Measurements from ENCODE around the gene IDH3A.

The IDH3A gene

GRCh38 chr15:78164010-78164409 is 14.8 kb downstream of the IDH3A start:
- no peaks in the 10 kb centered on the region for H3K27me3 ChIP-seq (ENCODE audit: control insufficient read depth in 1 of 2, insufficient read depth in 2 of 2, low read length in 2 of 2)
- no peak overlapping the region for H3K27ac ChIP-seq (ENCODE audit: low read depth, low read length)
- H3K9me3 ChIP-seq (ENCODE audit: control insufficient read depth in 1 of 2, low read length in 2 of 2) = no peaks in the 10 kb centered on the region
- H3K4me1 ChIP-seq (ENCODE audit: control insufficient read depth in 1 of 2, insufficient read depth in 2 of 2, low read length in 2 of 2) = no peaks in the 10 kb centered on the region
- no peak overlapping the region for H3K4me3 ChIP-seq (ENCODE audit: low read depth in 1 of 2, low read length in 2 of 2)
- peaks cover 40 to 82% of the 10 kb centered on the region in 2 donors for H3K36me3 ChIP-seq (ENCODE audit: control insufficient read depth in 1 of 2, insufficient read depth in 2 of 2, low read length in 2 of 2)
- no peak overlapping the region for H3K9ac ChIP-seq (ENCODE audit: low read depth in 1 of 2, low read length in 2 of 2)

- Histone ChIP-seq H3K27me3 (ENCODE audit: control insufficient read depth in 1 of 2, insufficient read depth in 2 of 2, low read length in 2 of 2) (no peaks in the 10 kb centered on the region), H3K27ac (ENCODE audit: low read depth, low read length) (no peak overlapping the region), H3K9me3 (ENCODE audit: control insufficient read depth in 1 of 2, low read length in 2 of 2) (no peaks in the 10 kb centered on the region), H3K9ac (ENCODE audit: low read depth in 1 of 2, low read length in 2 of 2) (no peak overlapping the region), H3K36me3 (ENCODE audit: control insufficient read depth in 1 of 2, insufficient read depth in 2 of 2, low read length in 2 of 2) (peaks cover 45 to 87% of the 10 kb centered on the region in 2 donors), H3K4me3 (ENCODE audit: low read depth in 1 of 2, low read length in 2 of 2) (no peak overlapping the region), H3K4me1 (ENCODE audit: control insufficient read depth in 1 of 2, insufficient read depth in 2 of 2, low read length in 2 of 2) (peaks cover 0 to 7% of the 10 kb centered on the region in 2 donors)
Measured at GRCh38 chr15:78167227-78167888, 18.2 kb downstream of the IDH3A start.

GRCh38 chr15:78168608-78169007 is 19.4 kb downstream of the IDH3A start:
- Histone ChIP-seq H3K4me1 (ENCODE audit: control insufficient read depth in 1 of 2, insufficient read depth in 2 of 2, low read length in 2 of 2) (peaks cover 0 to 8% of the 10 kb centered on the region in 2 donors), H3K4me3 (ENCODE audit: low read depth in 1 of 2, low read length in 2 of 2) (no peak overlapping the region), H3K36me3 (ENCODE audit: control insufficient read depth in 1 of 2, insufficient read depth in 2 of 2, low read length in 2 of 2) (peaks cover 50 to 81% of the 10 kb centered on the region in 2 donors), H3K9ac (ENCODE audit: low read depth in 1 of 2, low read length in 2 of 2) (no peak overlapping the region), H3K27me3 (ENCODE audit: control insufficient read depth in 1 of 2, insufficient read depth in 2 of 2, low read length in 2 of 2) (no peaks in the 10 kb centered on the region), H3K9me3 (ENCODE audit: control insufficient read depth in 1 of 2, low read length in 2 of 2) (no peaks in the 10 kb centered on the region), H3K27ac (ENCODE audit: low read depth, low read length) (no peak overlapping the region)

- peaks cover 38 to 63% of the 10 kb centered on the region in 2 donors for H3K36me3 ChIP-seq (ENCODE audit: control insufficient read depth in 1 of 2, insufficient read depth in 2 of 2, low read length in 2 of 2)
- H3K4me1 ChIP-seq (ENCODE audit: control insufficient read depth in 1 of 2, insufficient read depth in 2 of 2, low read length in 2 of 2) = peaks cover 5 to 12% of the 10 kb centered on the region in 2 donors
- H3K4me3 ChIP-seq (ENCODE audit: low read depth in 1 of 2, low read length in 2 of 2) = no peak overlapping the region
- no peaks in the 10 kb centered on the region for H3K9me3 ChIP-seq (ENCODE audit: control insufficient read depth in 1 of 2, low read length in 2 of 2)
- H3K9ac ChIP-seq (ENCODE audit: low read depth in 1 of 2, low read length in 2 of 2) = no peak overlapping the region
- no peaks in the 10 kb centered on the region for H3K27me3 ChIP-seq (ENCODE audit: control insufficient read depth in 1 of 2, insufficient read depth in 2 of 2, low read length in 2 of 2)
- no peak overlapping the region for H3K27ac ChIP-seq (ENCODE audit: low read depth, low read length)
Measured at GRCh38 chr15:78170848-78171773, 21.9 kb downstream of the IDH3A start.

GRCh38 chr15:78171864-78172472 is 22.8 kb downstream of the IDH3A start:
- Histone ChIP-seq H3K9ac (ENCODE audit: low read depth in 1 of 2, low read length in 2 of 2) (no peak overlapping the region), H3K27ac (ENCODE audit: low read depth, low read length) (no peak overlapping the region), H3K4me1 (ENCODE audit: control insufficient read depth in 1 of 2, insufficient read depth in 2 of 2, low read length in 2 of 2) (peaks cover 5 to 12% of the 10 kb centered on the region in 2 donors), H3K27me3 (ENCODE audit: control insufficient read depth in 1 of 2, insufficient read depth in 2 of 2, low read length in 2 of 2) (no peaks in the 10 kb centered on the region), H3K36me3 (ENCODE audit: control insufficient read depth in 1 of 2, insufficient read depth in 2 of 2, low read length in 2 of 2) (peaks cover 33 to 58% of the 10 kb centered on the region in 2 donors), H3K4me3 (ENCODE audit: low read depth in 1 of 2, low read length in 2 of 2) (no peak overlapping the region), H3K9me3 (ENCODE audit: control insufficient read depth in 1 of 2, low read length in 2 of 2) (no peaks in the 10 kb centered on the region)

- Histone ChIP-seq H3K36me3 (ENCODE audit: control insufficient read depth in 1 of 2, insufficient read depth in 2 of 2, low read length in 2 of 2) (peaks cover 27 to 40% of the 10 kb centered on the region in 2 donors), H3K4me1 (ENCODE audit: control insufficient read depth in 1 of 2, insufficient read depth in 2 of 2, low read length in 2 of 2) (peaks cover 5 to 12% of the 10 kb centered on the region in 2 donors), H3K27ac (ENCODE audit: low read depth, low read length) (no peak overlapping the region), H3K9me3 (ENCODE audit: control insufficient read depth in 1 of 2, low read length in 2 of 2) (no peaks in the 10 kb centered on the region), H3K9ac (ENCODE audit: low read depth in 1 of 2, low read length in 2 of 2) (no peak overlapping the region), H3K4me3 (ENCODE audit: low read depth in 1 of 2, low read length in 2 of 2) (no peak overlapping the region), H3K27me3 (ENCODE audit: control insufficient read depth in 1 of 2, insufficient read depth in 2 of 2, low read length in 2 of 2) (no peaks in the 10 kb centered on the region)
Measured at GRCh38 chr15:78174401-78174800, 25.2 kb downstream of the IDH3A start.

GRCh38 chr15:78175330-78175729 is 26.2 kb downstream of the IDH3A start:
- H3K9me3 ChIP-seq (ENCODE audit: control insufficient read depth in 1 of 2, low read length in 2 of 2) = no peaks in the 10 kb centered on the region
- H3K4me1 ChIP-seq (ENCODE audit: control insufficient read depth in 1 of 2, insufficient read depth in 2 of 2, low read length in 2 of 2) = peaks cover 5 to 12% of the 10 kb centered on the region in 2 donors
- H3K36me3 ChIP-seq (ENCODE audit: control insufficient read depth in 1 of 2, insufficient read depth in 2 of 2, low read length in 2 of 2) = peaks cover 26 to 30% of the 10 kb centered on the region in 2 donors
- H3K27ac ChIP-seq (ENCODE audit: low read depth, low read length) = no peak overlapping the region
- H3K4me3 ChIP-seq (ENCODE audit: low read depth in 1 of 2, low read length in 2 of 2) = no peak overlapping the region
- H3K27me3 ChIP-seq (ENCODE audit: control insufficient read depth in 1 of 2, insufficient read depth in 2 of 2, low read length in 2 of 2) = no peaks in the 10 kb centered on the region
- no peak overlapping the region for H3K9ac ChIP-seq (ENCODE audit: low read depth in 1 of 2, low read length in 2 of 2)

- Histone ChIP-seq H3K36me3 (ENCODE audit: control insufficient read depth in 1 of 2, insufficient read depth in 2 of 2, low read length in 2 of 2) (peaks cover 9 to 10% of the 10 kb centered on the region in 2 donors), H3K4me1 (ENCODE audit: control insufficient read depth in 1 of 2, insufficient read depth in 2 of 2, low read length in 2 of 2) (peaks cover 4 to 5% of the 10 kb centered on the region in 2 donors), H3K27me3 (ENCODE audit: control insufficient read depth in 1 of 2, insufficient read depth in 2 of 2, low read length in 2 of 2) (no peaks in the 10 kb centered on the region), H3K4me3 (ENCODE audit: low read depth in 1 of 2, low read length in 2 of 2) (no peak overlapping the region), H3K27ac (ENCODE audit: low read depth, low read length) (no peak overlapping the region), H3K9me3 (ENCODE audit: control insufficient read depth in 1 of 2, low read length in 2 of 2) (no peaks in the 10 kb centered on the region), H3K9ac (ENCODE audit: low read depth in 1 of 2, low read length in 2 of 2) (no peak overlapping the region)
Measured at GRCh38 chr15:78177447-78177873, 28.3 kb downstream of the IDH3A start.

- H3K9ac ChIP-seq (ENCODE audit: low read depth in 1 of 2, low read length in 2 of 2) = no peak overlapping the region
- H3K4me3 ChIP-seq (ENCODE audit: low read depth in 1 of 2, low read length in 2 of 2) = no peak overlapping the region
- H3K9me3 ChIP-seq (ENCODE audit: control insufficient read depth in 1 of 2, low read length in 2 of 2) = no peaks in the 10 kb centered on the region
Measured at GRCh38 chr15:78178064-78178463, 28.9 kb downstream of the IDH3A start.

More at GRCh38 chr15:78178064-78178463, 28.9 kb downstream of the IDH3A start:
- Histone ChIP-seq H3K27ac (ENCODE audit: low read depth, low read length) (no peak overlapping the region), H3K4me1 (ENCODE audit: control insufficient read depth in 1 of 2, insufficient read depth in 2 of 2, low read length in 2 of 2) (peaks cover 4 to 5% of the 10 kb centered on the region in 2 donors), H3K27me3 (ENCODE audit: control insufficient read depth in 1 of 2, insufficient read depth in 2 of 2, low read length in 2 of 2) (no peaks in the 10 kb centered on the region), H3K36me3 (ENCODE audit: control insufficient read depth in 1 of 2, insufficient read depth in 2 of 2, low read length in 2 of 2) (peaks cover 6 to 7% of the 10 kb centered on the region in 2 donors)

Data from duodenal mucosa (tissue), 2 donors.